GM10847 (cell line): Measurements from ENCODE around the gene TSSK3.

Source experiments
- POLR2A ChIP-seq: IDR thresholded peaks from 2 replicates; pipeline ENCODE4 v1.6.1; 2011; ENCODE audit not compliant: insufficient read length; ENCODE audit errors: extremely low read depth

The TSSK3 gene

DNA sequence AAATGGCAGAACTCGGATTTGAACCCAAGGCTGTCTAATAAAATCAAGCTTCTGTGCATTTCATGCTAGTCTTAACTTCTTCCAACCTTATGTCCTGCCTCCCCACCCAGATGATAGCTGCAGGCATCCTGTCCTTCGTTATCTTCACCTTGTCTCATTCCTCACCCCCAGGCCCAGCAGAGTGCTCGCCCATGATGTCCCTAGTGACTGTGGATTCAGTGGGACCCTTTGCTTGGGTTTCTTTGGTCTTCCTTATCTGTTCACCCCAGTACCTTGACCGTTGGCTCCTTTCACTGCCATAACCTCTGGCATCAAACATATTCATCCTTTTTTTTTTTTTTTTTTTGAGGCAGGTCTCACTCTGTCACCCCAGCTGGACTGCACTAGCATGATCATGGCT lies 37.5 kb downstream of the TSSK3 start:
- TF ChIP-seq POLR2A = no peak

DNA sequence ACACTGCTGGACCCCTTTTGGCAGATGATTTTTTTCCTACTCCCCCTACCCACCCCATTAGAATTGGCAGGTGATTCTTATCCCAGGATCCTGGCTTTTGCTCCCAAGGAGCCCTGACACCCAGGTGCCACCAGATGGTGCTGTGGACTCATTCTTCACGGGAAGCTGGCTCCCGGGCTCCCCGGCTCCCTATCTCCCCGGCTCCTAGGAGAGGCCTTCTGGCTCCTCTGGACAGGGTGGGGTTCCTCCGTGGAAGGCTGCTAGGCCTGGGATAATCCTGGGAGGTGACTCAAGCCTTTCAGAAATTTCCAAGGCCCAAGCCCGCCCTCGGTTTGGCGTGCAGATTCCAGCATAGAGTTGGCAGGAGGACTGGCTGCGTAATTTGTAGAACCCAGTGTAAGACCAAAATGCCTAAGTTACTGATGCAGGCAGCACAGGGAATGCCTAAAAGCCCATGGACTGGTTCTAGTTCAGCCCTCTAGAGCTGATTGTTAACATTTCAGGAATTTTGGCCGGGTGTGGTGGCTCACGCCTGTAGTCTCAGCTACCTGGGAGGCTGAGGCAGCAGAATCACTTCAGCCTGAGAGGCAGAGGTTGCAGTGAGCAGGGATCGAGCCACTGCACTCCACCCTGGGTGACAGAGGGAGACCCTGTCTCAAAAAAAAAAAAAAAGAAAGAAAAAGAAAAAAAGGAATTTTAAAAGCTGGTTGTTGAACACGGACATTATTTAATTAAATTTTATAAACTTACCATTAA lies 38.7 kb downstream of the TSSK3 start:
- no peak for TF ChIP-seq POLR2A

- no peak for TF ChIP-seq POLR2A
Observed at GRCh38 chr1:32404946-32405345, 42.6 kb downstream of the TSSK3 start.

- TF ChIP-seq POLR2A = no peak
Observed at GRCh38 chr1:32405672-32406467, 43.5 kb downstream of the TSSK3 start.

DNA sequence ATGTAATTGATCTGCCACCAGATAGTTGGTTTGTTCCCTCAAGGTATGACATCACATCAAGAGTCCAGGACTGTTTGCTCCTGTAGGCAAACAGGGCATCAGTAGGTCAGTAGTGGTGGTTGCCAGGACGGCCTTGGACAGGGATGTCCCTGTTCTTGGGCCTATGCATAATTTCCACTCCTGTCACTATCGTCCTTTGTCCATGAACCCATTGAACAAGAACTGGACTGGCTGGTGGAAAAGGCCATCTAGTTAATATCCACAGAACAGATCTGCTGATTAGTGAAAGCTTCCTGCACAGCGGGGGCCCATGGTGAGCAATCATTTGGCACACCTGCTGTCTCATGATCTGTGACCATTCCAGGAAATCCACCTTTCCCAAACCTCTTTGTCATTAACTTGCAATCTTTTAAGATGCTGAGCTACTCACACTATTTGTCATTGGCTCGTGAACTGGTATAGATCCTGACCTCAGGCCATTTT lies 44.3 kb downstream of the TSSK3 start:
- TF ChIP-seq POLR2A = no peak

- TF ChIP-seq POLR2A = no peak
Observed at GRCh38 chr1:32411261-32411660, 48.9 kb downstream of the TSSK3 start.

DNA sequence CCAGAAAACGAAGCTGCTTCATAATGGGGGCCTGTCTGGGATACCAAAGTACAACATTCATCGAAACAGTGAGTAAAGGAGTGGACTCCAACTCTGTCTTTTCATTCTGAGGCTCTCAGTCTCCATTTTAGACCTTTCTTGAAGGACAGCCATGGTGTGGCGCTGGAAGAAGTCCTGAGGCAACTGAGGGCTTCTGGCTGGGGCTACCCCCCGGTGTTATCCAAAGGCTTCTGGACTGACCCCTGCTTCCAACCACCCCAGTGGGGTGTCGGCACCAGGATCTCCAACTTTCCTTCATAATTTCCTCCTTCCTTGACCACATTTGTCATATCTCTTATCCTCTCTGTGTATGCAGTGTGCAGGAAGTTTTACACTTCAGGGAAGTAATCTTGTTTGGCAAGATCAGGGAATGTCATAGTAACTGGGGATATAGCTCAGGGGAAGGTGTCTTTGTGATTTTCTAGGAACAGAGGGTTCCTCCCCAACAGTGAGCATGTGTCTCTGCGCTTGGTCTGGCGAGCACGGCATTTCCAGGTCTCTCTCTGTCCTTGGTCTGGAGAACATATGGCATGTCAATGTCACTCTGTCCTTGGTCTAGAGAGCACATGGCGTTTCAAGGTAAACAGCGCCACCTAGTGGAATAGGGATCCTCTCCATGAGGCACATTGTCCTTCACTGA lies 51.3 kb downstream of the TSSK3 start:
- no peak for TF ChIP-seq POLR2A
